Neural cell (in vitro differentiated cells): Measurements from ENCODE around the gene ELP4.

Experiments
- POLR2AphosphoS5 ChIP-seq: IDR thresholded peaks from 2 replicates; pipeline ENCODE4 v1.6.1; 2012
- RAD21 ChIP-seq: fragments of 450-650 bp; conservative IDR thresholded peaks from 2 replicates; pipeline ENCODE4 v1.6.1; 2014; ENCODE audit warnings: antibody characterized with exemption, mild to moderate bottlenecking, moderate library complexity
- TF ChIP-seq, protein P1 (sequence below): fragments of 450-650 bp; IDR thresholded peaks from 2 replicates; pipeline ENCODE4 v1.5.1; 2014; ENCODE audit warnings: antibody characterized with exemption, mild to moderate bottlenecking, moderate library complexity; ENCODE audit not compliant: poor library complexity, severe bottlenecking

DNA sequence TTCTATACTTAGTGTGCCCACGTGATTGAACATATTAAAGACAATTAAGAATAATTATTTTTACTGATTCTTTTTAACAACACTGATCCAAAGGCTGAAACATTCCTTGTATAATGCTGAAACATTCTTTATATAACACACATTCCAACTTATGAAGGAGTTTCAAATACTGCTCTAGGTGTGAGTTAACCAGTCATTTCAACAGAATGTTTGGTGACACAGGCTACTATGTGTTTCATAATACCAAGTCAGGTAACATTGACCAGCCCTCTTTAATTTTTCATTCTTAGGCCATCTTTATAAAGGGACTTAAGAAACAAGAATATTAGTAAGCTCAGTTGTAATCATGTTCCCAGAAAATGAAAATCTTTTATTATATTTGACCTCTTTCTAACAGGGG, 136.6 kb downstream of the ELP4 start:
- TF ChIP-seq, protein P1, sequence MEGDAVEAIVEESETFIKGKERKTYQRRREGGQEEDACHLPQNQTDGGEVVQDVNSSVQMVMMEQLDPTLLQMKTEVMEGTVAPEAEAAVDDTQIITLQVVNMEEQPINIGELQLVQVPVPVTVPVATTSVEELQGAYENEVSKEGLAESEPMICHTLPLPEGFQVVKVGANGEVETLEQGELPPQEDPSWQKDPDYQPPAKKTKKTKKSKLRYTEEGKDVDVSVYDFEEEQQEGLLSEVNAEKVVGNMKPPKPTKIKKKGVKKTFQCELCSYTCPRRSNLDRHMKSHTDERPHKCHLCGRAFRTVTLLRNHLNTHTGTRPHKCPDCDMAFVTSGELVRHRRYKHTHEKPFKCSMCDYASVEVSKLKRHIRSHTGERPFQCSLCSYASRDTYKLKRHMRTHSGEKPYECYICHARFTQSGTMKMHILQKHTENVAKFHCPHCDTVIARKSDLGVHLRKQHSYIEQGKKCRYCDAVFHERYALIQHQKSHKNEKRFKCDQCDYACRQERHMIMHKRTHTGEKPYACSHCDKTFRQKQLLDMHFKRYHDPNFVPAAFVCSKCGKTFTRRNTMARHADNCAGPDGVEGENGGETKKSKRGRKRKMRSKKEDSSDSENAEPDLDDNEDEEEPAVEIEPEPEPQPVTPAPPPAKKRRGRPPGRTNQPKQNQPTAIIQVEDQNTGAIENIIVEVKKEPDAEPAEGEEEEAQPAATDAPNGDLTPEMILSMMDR = no peak
- TF ChIP-seq RAD21 (no peak), POLR2AphosphoS5 (no peak)
